DOHH2 (cell line): ENCODE measurements around the gene KLHL18.

Source experiments
- H3F3A ChIP-seq: fragments of 200-600 bp; sonication (generic), shearing (Covaris generic); 2 replicates; pipeline ENCODE4 v1.6.0; 2016; ENCODE audit warnings: antibody characterized with exemption, mild to moderate bottlenecking; ENCODE audit not compliant: control insufficient read depth, insufficient read depth
- H3K27ac ChIP-seq: fragments of 200-600 bp; sonication (generic); 2 replicates; pipeline ENCODE4 v1.5.1; 2014; ENCODE audit warnings: low read depth, mild to moderate bottlenecking, low read length, moderate library complexity
- H3K27me3 ChIP-seq: fragments of 200-600 bp; sonication (generic); 2 replicates; pipeline ENCODE4 v1.6.1; 2014; ENCODE audit warnings: mild to moderate bottlenecking, low read length, mixed read lengths; ENCODE audit not compliant: control insufficient read depth
- H3K36me3 ChIP-seq: fragments of 200-600 bp; sonication (generic); 2 replicates; pipeline ENCODE4 v1.6.1; 2014; ENCODE audit warnings: mild to moderate bottlenecking, low read length, moderate library complexity, mixed read lengths; ENCODE audit not compliant: control insufficient read depth
- H3K4me1 ChIP-seq: fragments of 200-600 bp; sonication (generic); 2 replicates; pipeline ENCODE4 v1.6.1; 2014; ENCODE audit warnings: mild to moderate bottlenecking, low read length, mixed read lengths; ENCODE audit not compliant: control insufficient read depth
- H3K4me2 ChIP-seq: fragments of 200-600 bp; sonication (generic); 2 replicates; pipeline ENCODE4 v1.6.0; 2014; ENCODE audit warnings: mild to moderate bottlenecking, low read length, moderate library complexity
- H3K4me3 ChIP-seq: fragments of 200-600 bp; sonication (generic); 2 replicates; pipeline ENCODE4 v1.5.1; 2014; ENCODE audit warnings: mild to moderate bottlenecking, low read length, mixed read lengths
- H3K79me2 ChIP-seq: fragments of 200-600 bp; sonication (generic); 2 replicates; pipeline ENCODE4 v1.6.1; 2014; ENCODE audit warnings: mild to moderate bottlenecking, low read length, mixed read lengths; ENCODE audit not compliant: control insufficient read depth
- H3K9me2 ChIP-seq: fragments of 200-600 bp; sonication (generic); replicated peaks from 2 replicates; pipeline ENCODE4 v1.6.1; 2014; ENCODE audit warnings: mild to moderate bottlenecking, low read length, mixed read lengths; ENCODE audit not compliant: control insufficient read depth
- H3K9me3 ChIP-seq: fragments of 200-600 bp; sonication (generic); 2 replicates; pipeline ENCODE4 v1.6.1; 2014; ENCODE audit warnings: antibody characterized with exemption, low read length, mixed read lengths; ENCODE audit not compliant: control insufficient read depth, insufficient read depth
- H4K20me1 ChIP-seq: fragments of 200-600 bp; sonication (generic); 2 replicates; pipeline ENCODE4 v1.6.0; 2014; ENCODE audit warnings: low read depth, mild to moderate bottlenecking, antibody characterized with exemption, low read length, moderate library complexity; ENCODE audit not compliant: control insufficient read depth, insufficient read depth
- EZH2phosphoT487 ChIP-seq: fragments of 200-600 bp; sonication (generic); IDR thresholded peaks from 2 replicates; pipeline ENCODE4 v1.6.1; 2017; ENCODE audit warnings: borderline replicate concordance, mild to moderate bottlenecking, antibody characterized with exemption, low read length, moderate library complexity, mixed read lengths
- TF ChIP-seq, protein P1 (sequence below): fragments of 200-600 bp; sonication (generic); IDR thresholded peaks from one replicate; pipeline ENCODE4 v1.5.1; 2014; ENCODE audit warnings: antibody characterized with exemption, mild to moderate bottlenecking, low read depth, low read length; ENCODE audit not compliant: poor library complexity, severe bottlenecking

Gene KLHL18

DNA sequence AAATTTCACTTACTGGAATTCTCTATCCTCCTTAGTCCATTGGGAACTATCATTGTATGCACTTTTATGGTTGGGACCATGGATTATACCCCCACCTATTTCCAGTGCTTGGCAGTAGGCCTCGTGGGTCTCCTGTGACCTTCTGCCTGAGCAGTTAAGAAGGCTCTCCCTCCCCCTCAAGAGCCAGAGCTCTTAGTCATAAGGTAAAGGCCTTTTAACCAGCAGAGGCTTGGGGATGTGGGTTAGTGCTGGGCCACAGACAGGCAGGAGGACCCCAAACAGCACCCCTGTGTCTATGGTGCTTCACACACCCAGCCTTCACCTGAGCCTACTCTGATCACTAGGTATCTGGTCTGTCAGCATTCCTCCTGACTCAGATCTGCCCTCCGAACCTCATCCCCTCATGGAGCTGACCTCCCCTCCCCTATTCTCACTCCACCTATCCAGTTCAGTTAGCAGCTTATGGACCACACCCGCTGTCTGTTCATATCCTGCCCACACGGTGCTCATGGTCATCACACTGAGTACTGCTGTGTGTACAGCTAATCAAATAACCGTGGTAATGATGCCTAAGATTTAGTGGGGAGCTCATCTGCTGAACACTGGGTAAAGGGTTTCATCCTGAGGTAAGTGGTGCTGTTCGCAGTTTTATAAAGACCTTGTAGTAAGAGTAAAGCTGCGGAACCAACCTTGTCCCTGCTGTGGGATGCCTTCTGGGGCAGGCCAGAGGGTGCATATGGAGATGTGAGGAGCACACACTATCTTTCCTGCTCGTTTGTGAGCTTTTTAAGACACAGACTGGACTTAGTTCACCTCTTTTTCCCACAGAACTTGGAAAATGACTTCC, 40.9 kb downstream of the KLHL18 start:
- H3K9me3 ChIP-seq, result no peaks in the 10 kb centered on the region
- no peak overlapping the region for H3K27ac ChIP-seq
- H3K4me3 ChIP-seq, result no peak overlapping the region
- TF ChIP-seq EZH2phosphoT487, result no peak
- TF ChIP-seq, protein P1, sequence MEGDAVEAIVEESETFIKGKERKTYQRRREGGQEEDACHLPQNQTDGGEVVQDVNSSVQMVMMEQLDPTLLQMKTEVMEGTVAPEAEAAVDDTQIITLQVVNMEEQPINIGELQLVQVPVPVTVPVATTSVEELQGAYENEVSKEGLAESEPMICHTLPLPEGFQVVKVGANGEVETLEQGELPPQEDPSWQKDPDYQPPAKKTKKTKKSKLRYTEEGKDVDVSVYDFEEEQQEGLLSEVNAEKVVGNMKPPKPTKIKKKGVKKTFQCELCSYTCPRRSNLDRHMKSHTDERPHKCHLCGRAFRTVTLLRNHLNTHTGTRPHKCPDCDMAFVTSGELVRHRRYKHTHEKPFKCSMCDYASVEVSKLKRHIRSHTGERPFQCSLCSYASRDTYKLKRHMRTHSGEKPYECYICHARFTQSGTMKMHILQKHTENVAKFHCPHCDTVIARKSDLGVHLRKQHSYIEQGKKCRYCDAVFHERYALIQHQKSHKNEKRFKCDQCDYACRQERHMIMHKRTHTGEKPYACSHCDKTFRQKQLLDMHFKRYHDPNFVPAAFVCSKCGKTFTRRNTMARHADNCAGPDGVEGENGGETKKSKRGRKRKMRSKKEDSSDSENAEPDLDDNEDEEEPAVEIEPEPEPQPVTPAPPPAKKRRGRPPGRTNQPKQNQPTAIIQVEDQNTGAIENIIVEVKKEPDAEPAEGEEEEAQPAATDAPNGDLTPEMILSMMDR, result no peak
- H3K79me2 ChIP-seq, result 0 out of 2 replicates have a peak, but pooled peaks cover 3% of the 10 kb centered on the region
- H3K4me2 ChIP-seq, result no peak overlapping the region
- no peaks in the 10 kb centered on the region for H4K20me1 ChIP-seq
- no peaks in the 10 kb centered on the region for H3K9me2 ChIP-seq
- H3K27me3 ChIP-seq, result no peaks in the 10 kb centered on the region
- no peaks in the 10 kb centered on the region for H3K4me1 ChIP-seq
- peaks cover 61% of the 10 kb centered on the region for H3K36me3 ChIP-seq
- 0 out of 2 replicates have a peak, but pooled peaks cover 4% of the 10 kb centered on the region for H3F3A ChIP-seq

DNA sequence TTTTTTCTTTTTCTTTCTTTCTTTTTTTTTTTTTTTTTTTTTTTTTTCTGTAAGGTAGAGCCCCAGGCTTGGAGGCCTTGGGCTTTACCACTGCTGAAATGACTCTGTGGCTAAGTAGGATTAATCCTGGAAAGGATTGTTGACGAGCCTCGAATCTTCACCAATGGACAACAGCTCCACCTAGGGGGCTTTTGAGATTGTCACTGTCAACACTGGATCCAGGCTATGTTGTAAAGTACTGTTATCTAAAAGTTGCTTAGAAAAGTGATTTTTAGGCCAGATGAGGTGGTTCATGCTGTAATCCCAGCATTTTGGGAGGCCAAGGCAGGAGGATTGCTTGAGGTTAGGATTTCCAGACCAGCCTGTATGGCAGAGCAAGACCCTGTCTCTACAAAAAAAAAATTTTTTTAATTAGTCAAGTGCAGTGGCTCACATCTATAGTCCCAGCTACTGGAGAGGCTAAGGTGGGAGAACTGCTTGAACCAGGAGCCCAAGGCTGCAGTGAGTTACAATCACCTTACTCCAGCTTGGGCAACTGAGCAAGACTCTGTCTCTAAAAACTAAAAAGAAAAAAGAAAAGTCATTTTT, 41.6 kb downstream of the KLHL18 start:
- TF ChIP-seq, protein P1, result peak; percentile 74
- no peak for TF ChIP-seq EZH2phosphoT487
- Histone ChIP-seq H4K20me1 (no peaks in the 10 kb centered on the region), H3K79me2 (0 out of 2 replicates have a peak, but pooled peaks cover 3% of the 10 kb centered on the region), H3K4me1 (no peaks in the 10 kb centered on the region), H3K4me2 (no peak overlapping the region), H3K27me3 (no peaks in the 10 kb centered on the region), H3F3A (0 out of 2 replicates have a peak, but pooled peaks cover 4% of the 10 kb centered on the region), H3K9me2 (no peaks in the 10 kb centered on the region), H3K27ac (no peak overlapping the region), H3K4me3 (no peak overlapping the region), H3K9me3 (no peaks in the 10 kb centered on the region), H3K36me3 (peaks cover 59% of the 10 kb centered on the region)

- no peak overlapping the region for H3K4me2 ChIP-seq
- H4K20me1 ChIP-seq, result no peaks in the 10 kb centered on the region
- H3K79me2 ChIP-seq, result no peaks in the 10 kb centered on the region
- H3K9me3 ChIP-seq, result no peaks in the 10 kb centered on the region
- H3K4me3 ChIP-seq, result no peak overlapping the region
- H3K4me1 ChIP-seq, result no peaks in the 10 kb centered on the region
- H3K27ac ChIP-seq, result no peak overlapping the region
- TF ChIP-seq, protein P1, result no peak
- no peak for TF ChIP-seq EZH2phosphoT487
- H3K27me3 ChIP-seq, result no peaks in the 10 kb centered on the region
- H3K9me2 ChIP-seq, result no peaks in the 10 kb centered on the region
- H3K36me3 ChIP-seq, result peaks cover 89% of the 10 kb centered on the region
- no peaks in the 10 kb centered on the region for H3F3A ChIP-seq
Observed at GRCh38 chr3:47333907-47334306, 51.2 kb downstream of the KLHL18 start.
